Esophagus muscularis mucosa (tissue), 4 donors: ENCODE data around the gene DOCK1. TPM values are rescaled to one million over a fixed set of nuclear protein-coding genes. Genes with fewer than 3 reads are reported as not detected.

Experiments
- DNase-seq: peaks from one replicate; pipeline ENCODE4 v3.0.0-alpha.2; 2017; ENCODE audit errors: extremely low spot score
- H3K27ac ChIP-seq, 4 donors: fragments of 200-600 bp; sonication (generic); replicated peaks in 1 of 4; 1 replicate in 3 of 4; 2 replicates in 1 of 4; pipeline ENCODE4 v1.5.1; 2016 to 2019; ENCODE audit warnings: mild to moderate bottlenecking in 1 of 4
- H3K27me3 ChIP-seq, 4 donors: fragments of 200-600 bp; sonication (generic); one replicate each; pipeline versions ENCODE4 v1.5.1 to v1.6.0; 2016 to 2019
- H3K36me3 ChIP-seq, 4 donors: fragments of 200-600 bp; sonication (generic); one replicate each; pipeline ENCODE4 v1.5.1; 2016 to 2019
- H3K4me1 ChIP-seq, 4 donors: fragments of 200-600 bp; sonication (generic); one replicate each; pipeline ENCODE4 v1.5.1; 2016 to 2019
- H3K4me3 ChIP-seq, 4 donors: fragments of 200-600 bp; sonication (generic); 1 replicate in 2 of 4; 2 replicates in 2 of 4; pipeline ENCODE4 v1.5.1; 2016 to 2019; ENCODE audit warnings: mild to moderate bottlenecking in 4 of 4, moderate library complexity in 1 of 4
- H3K9me3 ChIP-seq, 4 donors: fragments of 200-600 bp; sonication (generic); 1 replicate in 3 of 4; 2 replicates in 1 of 4; pipeline ENCODE4 v1.5.1; 2016 to 2019
- CTCF ChIP-seq, 3 experiments: fragments of 200-600 bp in 2 of 3; fragments of 450-650 bp in 1 of 3; sonication (generic) in 2 of 3; IDR thresholded peaks; one replicate each; pipeline ENCODE4 v1.5.1; 2017 to 2019; ENCODE audit warnings: antibody characterized with exemption in 3 of 3, mild to moderate bottlenecking in 2 of 3, moderate library complexity in 1 of 3
- EP300 ChIP-seq: sonication (generic); formaldehyde crosslinking; IDR thresholded peaks from one replicate; pipeline ENCODE4 v1.6.1; 2017; ENCODE audit warnings: antibody characterized with exemption
- POLR2A ChIP-seq: fragments of 450-650 bp; IDR thresholded peaks from one replicate; pipeline ENCODE4 v1.6.1; 2017; ENCODE audit warnings: antibody characterized with exemption, moderate library complexity, mild to moderate bottlenecking, low read depth
- POLR2AphosphoS5 ChIP-seq, 2 donors: sonication (generic); formaldehyde crosslinking; IDR thresholded peaks; one replicate each; pipeline ENCODE4 v1.6.1; 2017; ENCODE audit warnings: antibody characterized with exemption in 2 of 2
- WGBS: methylation state at CpG from one replicate; pipeline ENCODE4 v1.1.5; 2018; 5-methylcytosine and 5-hydroxymethylcytosine counted together
- intact Hi-C: fragments of 100-400 bp; cut with DNase I; formaldehyde crosslinking; loops from one replicate; pipeline ENCODE4 v1.15.1; 2023
- total RNA-seq, 4 donors: library from RNA; depleted of rRNA; stranded (reverse); fragments of >200 nt; gene quantifications; one replicate each; pipeline versions ENCODE4 v1.1.0 to v1.2.1, GENCODE V29; 2016

DOCK1 gene
- total RNA-seq, 4 donors from 2014 or later = 41.4 to 60.3 (median 55.3) TPM

GRCh38 chr10:127118034-127118433 lies 212.8 kb downstream of the DOCK1 start:
- intact Hi-C loops = no loop called here
- Histone ChIP-seq H3K27me3 (no peaks in the 10 kb centered on the region), H3K27ac (no peak overlapping the region), H3K9me3 (no peaks in the 10 kb centered on the region), H3K4me3 (no peak overlapping the region), H3K36me3 (peaks cover 0 to 36% (median 9%) of the 10 kb centered on the region in 4 donors), H3K4me1 (no peaks in the 10 kb centered on the region)
- no peak for DNase-seq
- TF ChIP-seq CTCF (IDR thresholded peaks at IDR 0.05) = no peak
- no peak for TF ChIP-seq EP300
- TF ChIP-seq POLR2A = no peak
- TF ChIP-seq POLR2AphosphoS5 (IDR thresholded peaks at IDR 0.05) = no peak

GRCh38 chr10:127119936-127120335 lies 214.7 kb downstream of the DOCK1 start:
- Histone ChIP-seq H3K4me3 (no peak overlapping the region), H3K9me3 (no peaks in the 10 kb centered on the region), H3K27ac (no peak overlapping the region), H3K4me1 (no peaks in the 10 kb centered on the region), H3K27me3 (no peaks in the 10 kb centered on the region), H3K36me3 (peaks cover 0 to 27% (median 4%) of the 10 kb centered on the region in 4 donors)
- 72% methylated on average over 8 of the region's 8 CpGs for WGBS
- no peak for TF ChIP-seq CTCF (IDR thresholded peaks at IDR 0.05)
- TF ChIP-seq EP300 = no peak
- no peak for TF ChIP-seq POLR2A
- TF ChIP-seq POLR2AphosphoS5 (IDR thresholded peaks at IDR 0.05) = no peak
- no peak for DNase-seq
- intact Hi-C loops = no loop called here

GRCh38 chr10:127122831-127123230 lies 217.6 kb downstream of the DOCK1 start:
- no peaks in the 10 kb centered on the region for H3K27me3 ChIP-seq
- peaks cover 9 to 48% (median 24%) of the 10 kb centered on the region in 4 donors for H3K36me3 ChIP-seq
- intact Hi-C loops = no loop called here
- 69% methylated on average over 4 of the region's 4 CpGs for WGBS
- H3K27ac ChIP-seq = no peak overlapping the region
- no peak for TF ChIP-seq POLR2A
- H3K9me3 ChIP-seq = no peaks in the 10 kb centered on the region
- H3K4me1 ChIP-seq = no peaks in the 10 kb centered on the region
- no peak for DNase-seq
- H3K4me3 ChIP-seq = no peak overlapping the region

- Histone ChIP-seq H3K36me3 (peaks cover 11 to 51% (median 28%) of the 10 kb centered on the region in 4 donors), H3K4me3 (no peak overlapping the region), H3K9me3 (no peaks in the 10 kb centered on the region), H3K27ac (no peak overlapping the region), H3K27me3 (no peaks in the 10 kb centered on the region), H3K4me1 (no peaks in the 10 kb centered on the region)
- no peak for DNase-seq
- TF ChIP-seq EP300 = no peak
- WGBS = 80% methylated on average over 6 of the region's 6 CpGs
- intact Hi-C loops = no loop called here
Measured at GRCh38 chr10:127123626-127124025, 218.4 kb downstream of the DOCK1 start.

- no peaks in the 10 kb centered on the region for H3K9me3 ChIP-seq
- intact Hi-C loops = no loop called here
- no peak for DNase-seq
- H3K36me3 ChIP-seq = peaks cover 11 to 49% (median 37%) of the 10 kb centered on the region in 4 donors
- TF ChIP-seq EP300 (no peak), POLR2A (no peak), POLR2AphosphoS5 (IDR thresholded peaks at IDR 0.05) (no peak), CTCF (IDR thresholded peaks at IDR 0.05) (no peak)
- no peak overlapping the region for H3K4me3 ChIP-seq
- 80% methylated on average over 9 of the region's 9 CpGs for WGBS
- no peak overlapping the region for H3K27ac ChIP-seq
- H3K4me1 ChIP-seq = no peaks in the 10 kb centered on the region
- no peaks in the 10 kb centered on the region for H3K27me3 ChIP-seq
Measured at GRCh38 chr10:127125331-127125730, 220.1 kb downstream of the DOCK1 start.

- peaks cover 11 to 59% (median 46%) of the 10 kb centered on the region in 4 donors for H3K36me3 ChIP-seq
- no peaks in the 10 kb centered on the region for H3K9me3 ChIP-seq
- TF ChIP-seq CTCF (IDR thresholded peaks at IDR 0.05) (no peak), POLR2AphosphoS5 (IDR thresholded peaks at IDR 0.05) (no peak), POLR2A (no peak), EP300 (no peak)
- intact Hi-C loops = no loop called here
- H3K4me1 ChIP-seq = no peaks in the 10 kb centered on the region
- no peak overlapping the region for H3K4me3 ChIP-seq
- H3K27ac ChIP-seq = no peak overlapping the region
- H3K27me3 ChIP-seq = no peaks in the 10 kb centered on the region
- no peak for DNase-seq
- 50% methylated on average over 1 of the region's 1 CpG for WGBS
Measured at GRCh38 chr10:127127822-127128221, 222.6 kb downstream of the DOCK1 start.
